Measurements from ENCODE around the gene PRR23A. TPM values are rescaled to one million over a fixed set of nuclear protein-coding genes. Genes with fewer than 3 reads are reported as not detected.

The PRR23A gene
- total RNA-seq, 4 donors from 2014 or later: not detected

DNA sequence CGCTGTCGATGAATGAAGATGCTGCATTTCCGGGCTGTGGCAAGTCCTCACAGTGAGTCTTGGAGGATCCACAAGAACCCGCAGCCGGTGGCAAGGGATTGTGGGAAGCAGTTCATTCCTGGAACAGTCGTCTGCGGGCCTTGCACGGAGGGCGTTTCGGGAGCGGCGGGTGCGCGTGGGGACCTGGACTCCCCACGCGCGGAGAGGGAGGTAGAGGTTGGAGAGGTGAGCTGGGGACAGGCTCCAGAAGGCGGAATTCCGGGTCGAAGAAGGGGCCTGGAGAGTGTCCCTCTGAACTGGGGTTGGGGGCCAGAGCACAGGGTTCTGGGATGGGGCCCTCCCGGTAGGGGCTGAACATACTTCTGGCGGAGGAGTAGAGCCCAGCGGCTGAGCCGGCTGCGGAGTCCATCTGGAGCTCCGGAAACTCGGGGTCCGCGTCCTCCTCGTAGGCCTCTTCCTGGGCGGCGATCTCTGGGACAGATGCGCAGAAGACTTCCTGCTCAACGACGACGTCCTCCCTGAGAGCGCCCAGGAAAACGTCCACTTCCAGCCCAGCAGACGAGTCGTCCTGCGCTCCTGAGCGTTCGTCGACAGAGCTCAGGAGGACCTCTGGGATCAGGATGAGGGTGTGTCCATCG lies 593 bp downstream of the PRR23A start:
- DNase-seq (ENCODE audit: low spot score in 2 of 2): peak in 1 of 2 donors; percentile 60
- 85 to 88% methylated on average over 44 to 45 of the region's 45 CpGs for WGBS, 2 donors
- TF ChIP-seq POLR2A (IDR thresholded peaks at IDR 0.05): no peak
- TF ChIP-seq, protein P1, sequence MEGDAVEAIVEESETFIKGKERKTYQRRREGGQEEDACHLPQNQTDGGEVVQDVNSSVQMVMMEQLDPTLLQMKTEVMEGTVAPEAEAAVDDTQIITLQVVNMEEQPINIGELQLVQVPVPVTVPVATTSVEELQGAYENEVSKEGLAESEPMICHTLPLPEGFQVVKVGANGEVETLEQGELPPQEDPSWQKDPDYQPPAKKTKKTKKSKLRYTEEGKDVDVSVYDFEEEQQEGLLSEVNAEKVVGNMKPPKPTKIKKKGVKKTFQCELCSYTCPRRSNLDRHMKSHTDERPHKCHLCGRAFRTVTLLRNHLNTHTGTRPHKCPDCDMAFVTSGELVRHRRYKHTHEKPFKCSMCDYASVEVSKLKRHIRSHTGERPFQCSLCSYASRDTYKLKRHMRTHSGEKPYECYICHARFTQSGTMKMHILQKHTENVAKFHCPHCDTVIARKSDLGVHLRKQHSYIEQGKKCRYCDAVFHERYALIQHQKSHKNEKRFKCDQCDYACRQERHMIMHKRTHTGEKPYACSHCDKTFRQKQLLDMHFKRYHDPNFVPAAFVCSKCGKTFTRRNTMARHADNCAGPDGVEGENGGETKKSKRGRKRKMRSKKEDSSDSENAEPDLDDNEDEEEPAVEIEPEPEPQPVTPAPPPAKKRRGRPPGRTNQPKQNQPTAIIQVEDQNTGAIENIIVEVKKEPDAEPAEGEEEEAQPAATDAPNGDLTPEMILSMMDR (IDR thresholded peaks at IDR 0.05): no peak
- no peak overlapping the region for H3K4me3 ChIP-seq (ENCODE audit: low read depth, poor library complexity, severe bottlenecking)
- intact Hi-C loops (cut with DNase I; ENCODE audit: low total_unique reads): no loop called here

DNA sequence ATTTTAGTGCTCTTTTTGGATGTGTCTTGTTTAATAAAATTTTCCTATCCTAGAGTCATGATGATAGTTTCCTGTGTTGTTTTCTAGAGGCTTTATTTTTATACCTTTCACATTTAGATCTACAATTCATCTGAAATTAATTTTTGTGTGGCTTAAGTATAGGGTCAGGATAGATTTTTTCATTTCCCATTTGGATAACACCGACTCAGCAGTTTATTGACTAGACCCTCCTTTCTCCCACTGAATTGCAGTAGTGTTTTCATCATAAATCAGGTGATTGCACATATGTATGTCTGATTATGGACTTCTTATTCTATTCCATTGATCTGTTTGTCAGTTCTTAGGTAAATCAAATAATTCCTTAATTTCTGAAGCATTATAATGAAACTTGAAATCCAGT lies 10.4 kb downstream of the PRR23A start:
- no peak for TF ChIP-seq POLR2A (IDR thresholded peaks at IDR 0.05)
- no peak overlapping the region for H3K4me3 ChIP-seq (ENCODE audit: low read depth, poor library complexity, severe bottlenecking)
- 80 to 85% methylated on average over 1 of the region's 1 CpG for WGBS, 2 donors
- intact Hi-C loops (cut with DNase I; ENCODE audit: low total_unique reads): no loop called here
- no peak for DNase-seq (ENCODE audit: low spot score in 2 of 2)

DNA sequence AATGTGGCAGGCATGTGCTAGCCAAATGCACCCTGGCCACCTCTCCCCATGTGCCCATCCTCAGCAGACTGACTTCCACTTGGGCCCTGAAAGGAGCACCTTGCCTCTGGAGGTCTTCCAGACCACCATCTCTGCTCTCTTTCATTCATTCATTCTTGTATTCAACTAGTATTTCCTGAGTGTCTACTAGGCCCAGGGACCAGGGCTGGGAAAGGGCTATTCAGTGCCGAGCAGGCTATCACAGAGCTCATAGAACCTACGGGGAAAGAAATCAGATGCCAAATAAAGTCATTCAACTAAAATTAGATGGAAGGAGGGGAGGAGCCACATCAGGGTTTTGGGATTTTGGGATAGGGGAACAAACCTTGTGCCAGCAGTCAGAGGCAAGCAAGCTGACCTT lies 18.9 kb downstream of the PRR23A start:
- WGBS, 2 donors: 86 to 91% methylated on average over 2 of the region's 2 CpGs
- no peak for TF ChIP-seq POLR2A (IDR thresholded peaks at IDR 0.05)
- TF ChIP-seq, protein P1 (IDR thresholded peaks at IDR 0.05): no peak
- no peak for DNase-seq (ENCODE audit: low spot score in 2 of 2)
- no peak overlapping the region for H3K4me3 ChIP-seq (ENCODE audit: low read depth, poor library complexity, severe bottlenecking)
- intact Hi-C loops (cut with DNase I; ENCODE audit: low total_unique reads): no loop called here

DNA sequence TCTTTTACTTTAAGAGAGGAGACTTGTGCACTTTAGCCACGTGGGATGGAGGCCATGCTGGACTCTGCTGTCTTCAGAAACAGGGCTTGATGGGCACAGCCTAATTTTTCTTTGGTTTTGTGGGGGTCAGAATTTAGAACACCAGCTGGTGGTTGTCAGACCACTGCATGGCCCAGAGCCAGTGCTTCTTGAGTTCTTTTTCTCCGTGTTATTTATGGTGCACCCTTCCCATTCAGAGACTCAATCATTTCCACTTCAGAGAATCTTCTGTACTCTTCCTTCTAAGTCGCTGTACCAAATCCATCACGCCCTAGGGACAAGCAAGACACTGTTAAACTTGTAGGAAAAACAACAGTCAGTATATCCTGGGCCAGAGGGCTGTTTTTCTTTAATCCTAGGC lies 20.1 kb downstream of the PRR23A start:
- TF ChIP-seq POLR2A (IDR thresholded peaks at IDR 0.05): no peak
- TF ChIP-seq, protein P1 (IDR thresholded peaks at IDR 0.05): no peak
- intact Hi-C loops (cut with DNase I; ENCODE audit: low total_unique reads): no loop called here
- no peak for DNase-seq (ENCODE audit: low spot score in 2 of 2)
- WGBS, 2 donors: 51 to 53% methylated on average over 4 of the region's 4 CpGs
- H3K4me3 ChIP-seq (ENCODE audit: low read depth, poor library complexity, severe bottlenecking): no peak overlapping the region

DNA sequence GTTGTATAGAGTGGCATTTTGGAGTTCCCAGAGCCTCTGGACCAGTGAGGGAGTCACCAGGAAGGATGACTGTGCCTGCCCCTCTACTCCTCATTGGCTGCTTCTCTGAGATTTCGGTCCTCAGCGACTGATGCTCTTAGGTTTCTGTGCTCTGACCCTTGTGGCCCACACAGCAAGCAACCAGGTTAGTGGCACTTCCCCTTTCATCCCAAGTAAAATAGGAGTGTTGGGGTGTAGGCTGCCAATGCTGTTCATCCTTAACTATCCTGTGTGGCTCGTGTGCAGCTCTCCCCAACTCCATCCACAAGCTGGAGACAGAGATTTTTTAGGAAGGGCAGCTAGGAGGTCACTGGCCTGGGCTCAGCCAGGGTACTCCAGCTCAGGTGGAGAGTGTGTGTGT lies 21.3 kb downstream of the PRR23A start:
- no peak for DNase-seq (ENCODE audit: low spot score in 2 of 2)
- no peak overlapping the region for H3K4me3 ChIP-seq (ENCODE audit: low read depth, poor library complexity, severe bottlenecking)
- TF ChIP-seq, protein P1 (IDR thresholded peaks at IDR 0.05): no peak
- no peak for TF ChIP-seq POLR2A (IDR thresholded peaks at IDR 0.05)
- intact Hi-C loops (cut with DNase I; ENCODE audit: low total_unique reads): no loop called here
- 52 to 72% methylated on average over 3 of the region's 3 CpGs for WGBS, 2 donors

DNA sequence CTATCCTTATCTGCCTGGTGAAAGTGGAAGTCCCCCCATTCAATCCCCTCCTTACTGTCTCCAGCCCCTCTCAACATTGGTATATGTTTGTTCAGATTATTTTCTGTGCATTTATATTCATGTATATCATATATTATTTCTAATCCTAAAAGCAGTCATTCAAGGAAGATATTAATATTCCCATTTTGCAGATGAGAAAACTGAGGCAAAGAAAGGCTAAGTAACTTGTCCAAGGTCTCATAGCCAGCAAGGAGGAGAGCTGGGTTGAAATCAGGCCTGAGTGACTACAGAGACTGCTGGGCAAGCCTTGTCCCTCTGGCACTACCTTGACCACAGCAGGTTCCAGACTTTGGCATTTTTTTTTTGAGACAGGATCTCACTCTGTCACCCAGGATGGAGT lies 30.0 kb downstream of the PRR23A start:
- no peak for TF ChIP-seq POLR2A (IDR thresholded peaks at IDR 0.05)
- TF ChIP-seq, protein P1 (IDR thresholded peaks at IDR 0.05): no peak
- DNase-seq (ENCODE audit: low spot score in 2 of 2): no peak
- no peak overlapping the region for H3K4me3 ChIP-seq (ENCODE audit: low read depth, poor library complexity, severe bottlenecking)
- intact Hi-C loops (cut with DNase I; ENCODE audit: low total_unique reads): no loop called here
